ENCODE data around the gene ATG4B.

DNA sequence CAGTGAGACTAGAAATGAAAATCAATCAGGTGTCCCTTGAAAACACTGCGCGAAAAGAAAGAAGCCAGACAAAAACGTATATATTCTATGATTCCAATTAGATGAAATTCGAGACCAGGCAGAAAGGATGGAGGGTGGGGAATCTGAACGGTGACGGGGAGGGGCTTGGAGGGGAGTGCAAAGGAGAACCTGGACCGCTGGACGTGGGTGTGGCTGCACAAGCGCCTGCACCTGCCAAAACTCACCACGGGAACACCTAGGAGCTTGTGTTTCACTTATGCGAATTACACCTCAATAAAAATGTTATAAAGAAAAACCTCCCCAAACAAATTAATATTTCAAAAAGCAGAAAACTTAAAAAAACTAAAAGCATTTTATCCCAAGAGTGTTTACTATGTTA is 22.5 kb upstream of the ATG4B start:
- no peak for TF ChIP-seq ETV6 (CRISPR knock-in tag; IDR thresholded peaks at IDR 0.05)
- no peak for TF ChIP-seq ZNF138 (CRISPR knock-in tag; conservative IDR thresholded peaks at IDR 0.05)
